HepG2 (cell line): ENCODE results near the gene DNAJB6. TPM values are rescaled to one million over a fixed set of nuclear protein-coding genes. Genes with fewer than 3 reads are reported as not detected.

ENCODE experiments used
- ATAC-seq: fragments of 200-7000 bp; cut with Tn5 transposase; 3 replicates; pipeline ENCODE4 v1.9.1; 2020; ENCODE audit warnings: mild to moderate bottlenecking, moderate library complexity
- BruUV-seq: library from RNA; stranded (reverse); fragments of 400-500 nt; replicated peaks from 2 replicates; lab custom pipeline; 2021; lab: Mats Ljungman, UMichigan
- CTCF ChIA-PET: fragments of 300-600 bp; formaldehyde crosslinking; extraction: SDS; loops from one replicate; lab custom pipeline; 2021; ENCODE audit warnings: low total read pairs, inconsistent platforms, low intra/inter-chr PET ratio; lab: Yijun Ruan, JAX
- POLR2A ChIA-PET: fragments of 350-600 bp; sonication (Branson Sonifier 250); formaldehyde crosslinking; loops from one replicate; lab custom pipeline; 2020; ENCODE audit warnings: antibody characterized with exemption, inconsistent platforms; lab: Yijun Ruan, JAX
- DNase-seq: peaks from one replicate; pipeline ENCODE4 v3.0.0-alpha.2; 2015; ENCODE audit warnings: low spot score
- FAIRE-seq: peaks from 3 replicates; lab custom pipeline; 2011; peaks lifted over from hg19 to GRCh38; lab: Jason Lieb, UNC
- H2AFZ ChIP-seq: one replicate; pipeline ENCODE4 v1.6.1; 2011; ENCODE audit warnings: low read length, inconsistent platforms
- H3K27ac ChIP-seq: fragments of 300-600 bp; 3 replicates; pipeline ENCODE4 v1.8.0; 2011; ENCODE audit warnings: mixed run types, mild to moderate bottlenecking, mixed read lengths, low read length, inconsistent platforms; ENCODE audit not compliant: insufficient read depth; ENCODE audit errors: extremely low read length
- H3K27me3 ChIP-seq, 2 experiments: fragments of 200-600 bp in 1 of 2; 2 replicates in 1 of 2; 3 replicates in 1 of 2; pipeline versions ENCODE4 v1.6.0 to v1.8.0; 2011; ENCODE audit warnings: low read length in 2 of 2, mild to moderate bottlenecking in 2 of 2, moderate library complexity in 2 of 2, inconsistent platforms in 1 of 2; ENCODE audit not compliant: insufficient read depth in 2 of 2, control insufficient read depth in 1 of 2
- H3K36me3 ChIP-seq, 2 experiments: fragments of 200-600 bp in 1 of 2; replicated peaks in 1 of 2; 2 replicates in 1 of 2; 3 replicates in 1 of 2; pipeline versions ENCODE4 v1.5.1 to v1.8.0; 2011; ENCODE audit warnings: low read length in 2 of 2, inconsistent platforms in 1 of 2; ENCODE audit not compliant: insufficient read depth in 2 of 2, control insufficient read depth in 1 of 2
- H3K4me1 ChIP-seq: 2 replicates; pipeline ENCODE4 v1.5.1; 2012; ENCODE audit warnings: low read length, inconsistent platforms; ENCODE audit not compliant: insufficient read depth
- H3K4me2 ChIP-seq: 2 replicates; pipeline ENCODE4 v1.6.0; 2011; ENCODE audit warnings: low read depth, low read length, inconsistent platforms
- H3K4me3 ChIP-seq, 3 experiments: fragments of 200-600 bp in 1 of 3; sonication (generic), shearing (Covaris generic) in 1 of 3; replicated peaks in 1 of 3; 2 replicates each; pipeline ENCODE4 v1.5.1; 2011 to 2016; ENCODE audit warnings: low read length in 3 of 3, inconsistent platforms in 2 of 3, low read depth in 2 of 3, mild to moderate bottlenecking in 2 of 3, control low read depth in 1 of 3, mixed read lengths in 1 of 3; ENCODE audit not compliant: insufficient read depth in 1 of 3
- H3K79me2 ChIP-seq: one replicate; pipeline ENCODE4 v1.6.1; 2011; ENCODE audit warnings: low read length, inconsistent platforms; ENCODE audit not compliant: insufficient read depth
- H3K9ac ChIP-seq: 2 replicates; pipeline ENCODE4 v1.6.0; 2011; ENCODE audit warnings: mild to moderate bottlenecking, low read depth, low read length, inconsistent platforms; ENCODE audit not compliant: insufficient read depth
- H3K9me3 ChIP-seq: 2 replicates; pipeline ENCODE4 v1.5.1; 2012; ENCODE audit warnings: mild to moderate bottlenecking, low read length
- H4K20me1 ChIP-seq: 2 replicates; pipeline ENCODE4 v1.6.0; 2011; ENCODE audit warnings: inconsistent platforms, mild to moderate bottlenecking, low read length, moderate library complexity; ENCODE audit not compliant: insufficient read depth
- AGO2 ChIP-seq: fragments of 200-400 bp; formaldehyde crosslinking; optimal IDR thresholded peaks from 2 replicates; pipeline ENCODE3; 2017; ENCODE audit warnings: mild to moderate bottlenecking, low read depth, low read length, moderate library complexity
- BRCA1 ChIP-seq: sonication (generic); formaldehyde crosslinking; IDR thresholded peaks from 2 replicates; pipeline ENCODE4 v1.4.0; 2020; ENCODE audit warnings: missing genetic modification reagents
- CREB1 ChIP-seq, 2 experiments: fragments of 450-650 bp in 1 of 2; IDR thresholded peaks; 2 replicates each; pipeline ENCODE4 v1.6.1; 2016 to 2017; ENCODE audit warnings: control low read depth in 1 of 2, mild to moderate bottlenecking in 1 of 2, missing compliant biosample characterization in 1 of 2, missing genetic modification characterization in 1 of 2
- IRF9 ChIP-seq: sonication (generic); formaldehyde crosslinking; IDR thresholded peaks from 2 replicates; pipeline ENCODE4 v1.8.0; 2022; ENCODE audit warnings: missing genetic modification reagents, mild to moderate bottlenecking, borderline replicate concordance
- MED1 ChIP-seq: sonication (generic); formaldehyde crosslinking; IDR thresholded peaks from 2 replicates; pipeline ENCODE4 v1.4.0; 2020; ENCODE audit warnings: missing genetic modification reagents
- NCOR1 ChIP-seq: fragments of 200-600 bp; sonication (generic); IDR thresholded peaks from 2 replicates; pipeline ENCODE4 v1.7.0; 2017; ENCODE audit warnings: antibody characterized with exemption, low read length, borderline replicate concordance
- PTBP1 ChIP-seq: fragments of 200-400 bp; formaldehyde crosslinking; IDR thresholded peaks from 2 replicates; pipeline ENCODE4 v1.6.1; 2018; ENCODE audit warnings: low read length, low read depth; ENCODE audit not compliant: poor library complexity, severe bottlenecking
- XBP1 ChIP-seq: sonication (generic); formaldehyde crosslinking; IDR thresholded peaks from 2 replicates; pipeline ENCODE4 v1.5.0; 2020; ENCODE audit warnings: missing genetic modification reagents
- ZMAT3 ChIP-seq: sonication (generic); formaldehyde crosslinking; conservative IDR thresholded peaks from 2 replicates; pipeline ENCODE4 v1.7.0; 2021; ENCODE audit warnings: missing genetic modification reagents
- ZNF282 ChIP-seq: fragments of 450-650 bp; IDR thresholded peaks from 2 replicates; pipeline ENCODE4 v1.6.1; 2018; ENCODE audit not compliant: partially characterized antibody
- ZNF777 ChIP-seq: sonication (generic); formaldehyde crosslinking; IDR thresholded peaks from 2 replicates; pipeline ENCODE4 v1.4.0; 2020; ENCODE audit warnings: missing genetic modification reagents
- ZSCAN12 ChIP-seq: sonication (generic); formaldehyde crosslinking; IDR thresholded peaks from 2 replicates; pipeline ENCODE4 v1.9.0; 2021; ENCODE audit warnings: mild to moderate bottlenecking, missing genetic modification reagents
- WGBS: methylation state at CpG from one replicate; pipeline ENCODE4 v1.1.6; 2017; ENCODE audit warnings: low lambda C conversion rate; 5-methylcytosine and 5-hydroxymethylcytosine counted together
- in situ Hi-C: cut with HindIII; loops from 2 replicates; pipeline ENCODE4 v1.10.0; 2017; ENCODE audit warnings: low pct_unique_long_range_greater_than_20kb; ENCODE audit not compliant: extremely low pct_ligation_motif_present
- intact Hi-C: fragments of 100-400 bp; cut with micrococcal nuclease; formaldehyde crosslinking; loops from one replicate; pipeline ENCODE4 v1.10.0; 2022; ENCODE audit not compliant: unreplicated experiment
- polyA plus RNA-seq, 8 experiments: library from polyadenylated mRNA; depleted of rRNA in 3 of 8; stranded (reverse) in 7 of 8; unstranded in 1 of 8; fragments of >200 nt; fragmentation: Illumina TruSeq in 4 of 8; extraction: Trizol in 4 of 8; gene quantifications; 2 replicates each; pipeline versions ENCODE4 v1.2.1 to v1.2.3, GENCODE V29; 2011 to 2016; ENCODE audit warnings: low read depth in 4 of 8, missing spikeins in 1 of 8, mixed read lengths in 1 of 8; ENCODE audit not compliant: insufficient read depth in 1 of 8
- total RNA-seq, 5 experiments: library from RNA; depleted of rRNA; stranded (reverse); fragments of >200 nt; fragmentation: Illumina TruSeq; extraction: Trizol; gene quantifications; 2 replicates each; pipeline ENCODE4 v1.2.3, GENCODE V29; 2016; ENCODE audit warnings: low read depth in 1 of 5

The DNAJB6 gene
- total and polyA plus RNA-seq, 2 of the 13 experiments (the other 11 are each of a cell fraction or from before 2014, with no cell fraction given), result 29.9 to 53.9 TPM

DNA sequence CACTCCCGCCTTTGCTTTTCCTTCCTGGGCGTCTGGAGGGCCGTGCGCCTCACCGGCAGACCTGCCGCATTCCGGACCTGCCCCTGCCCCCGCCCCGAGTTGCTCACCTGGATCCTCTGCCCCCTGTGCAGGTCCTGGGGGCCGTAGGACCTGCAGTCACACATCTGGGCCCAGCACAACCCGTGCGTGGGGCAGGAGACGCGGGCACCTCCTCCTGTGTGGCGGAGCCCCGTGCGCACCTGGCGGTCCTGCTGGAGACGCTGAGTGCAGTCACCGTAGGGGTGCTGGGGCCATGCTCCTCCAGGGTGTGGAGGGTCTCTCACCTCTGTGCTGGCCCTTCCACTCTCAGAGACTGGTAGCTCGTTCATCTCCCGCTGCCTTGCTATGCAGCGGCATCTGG lies 85.5 kb downstream of the DNAJB6 start:
- Histone ChIP-seq H3K79me2 (no peaks in the 10 kb centered on the region), H4K20me1 (no peaks in the 10 kb centered on the region), H3K9me3 (no peaks in the 10 kb centered on the region), H3K4me2 (no peak overlapping the region), H3K36me3 (peaks cover 0 to 2% of the 10 kb centered on the region in 2 experiments; a peak in 1 of 5 replicates), H3K4me1 (peaks cover 11% of the 10 kb centered on the region), H2AFZ (no peak overlapping the region), H3K27me3 (no peaks in the 10 kb centered on the region), H3K27ac (no peak overlapping the region), H3K9ac (no peak overlapping the region), H3K4me3 (no peak overlapping the region)
- ATAC-seq, result no peak
- CTCF ChIA-PET, result no interaction called here
- DNase-seq, result no peak
- in situ Hi-C loops (loop anchor here (10.0 kb wide), 1 partner anchor 453 kb away; no protein-coding TSS in a partner anchor), intact Hi-C loops (no loop called here)
- TF ChIP-seq AGO2, result peak; percentile 41
- TF ChIP-seq ZMAT3 (CRISPR knock-in tag), result no peak
- BruUV-seq, result no TSS peak
- FAIRE-seq, result no peak
- 88% methylated on average over 16 of the region's 23 CpGs for WGBS
- POLR2A ChIA-PET, result no interaction called here

GRCh38 chr7:157423348-157423747 lies 86.5 kb downstream of the DNAJB6 start:
- no peak overlapping the region for H3K9ac ChIP-seq
- ATAC-seq (no peak), DNase-seq (no peak), FAIRE-seq (no peak)
- H4K20me1 ChIP-seq, result no peaks in the 10 kb centered on the region
- H3K27ac ChIP-seq, result no peak overlapping the region
- no peaks in the 10 kb centered on the region for H3K9me3 ChIP-seq
- no peaks in the 10 kb centered on the region for H3K79me2 ChIP-seq
- ChIA-PET POLR2A (no interaction called here), CTCF (no interaction called here)
- no TSS peak for BruUV-seq
- intact Hi-C loops, result no loop called here
- H3K4me3 ChIP-seq, result no peak overlapping the region
- H3K4me2 ChIP-seq, result no peak overlapping the region
- no peak overlapping the region for H2AFZ ChIP-seq
- no peak for TF ChIP-seq CREB1 (IDR thresholded peaks at IDR 0.05)
- no peak for TF ChIP-seq CREB1 (CRISPR knock-in tag; IDR thresholded peaks at IDR 0.05)
- TF ChIP-seq PTBP1, result no peak
- no peak for TF ChIP-seq ZNF777
- no peak for TF ChIP-seq XBP1 (CRISPR knock-in tag)
- no peak for TF ChIP-seq BRCA1 (CRISPR knock-in tag)
- no peak for TF ChIP-seq MED1 (CRISPR knock-in tag)
- TF ChIP-seq IRF9 (CRISPR knock-in tag), result no peak
- TF ChIP-seq NCOR1, result no peak
- no peak for TF ChIP-seq ZSCAN12 (CRISPR knock-in tag)
- TF ChIP-seq ZNF282, result no peak
- WGBS, result 77% methylated on average over 12 of the region's 12 CpGs
- in situ Hi-C loops, result loop anchor here (10.0 kb wide), 1 partner anchor 451 kb away; no protein-coding TSS in a partner anchor
- H3K27me3 ChIP-seq, result 0 out of 5 replicates have a peak, but pooled peaks cover 0 to 2% of the 10 kb centered on the region in 2 experiments
- H3K4me1 ChIP-seq, result peaks cover 11% of the 10 kb centered on the region
- H3K36me3 ChIP-seq, result no peaks in the 10 kb centered on the region
